Lower lobe of right lung (tissue), 2 donors: ENCODE data around the gene AHI1. TPM values are rescaled to one million over a fixed set of nuclear protein-coding genes. Genes with fewer than 3 reads are reported as not detected.

Experiments used
- ATAC-seq, 2 donors: fragments of 200-7000 bp; cut with Tn5 transposase; one replicate each; pipeline ENCODE4 v1.9.1; 2020 to 2022; ENCODE audit warnings: mild to moderate bottlenecking in 2 of 2, moderate library complexity in 2 of 2
- DNase-seq: peaks from one replicate; pipeline ENCODE4 v3.0.0-alpha.2; 2020
- H3K27ac ChIP-seq: fragments of 200-600 bp; one replicate; pipeline ENCODE4 v1.8.0; 2022
- H3K27me3 ChIP-seq: fragments of 200-600 bp; one replicate; pipeline ENCODE4 v1.8.0; 2022; ENCODE audit warnings: low read depth
- H3K36me3 ChIP-seq: fragments of 200-600 bp; one replicate; pipeline ENCODE4 v1.8.0; 2022; ENCODE audit warnings: mild to moderate bottlenecking
- H3K4me1 ChIP-seq: fragments of 200-600 bp; one replicate; pipeline ENCODE4 v1.8.0; 2022
- H3K4me3 ChIP-seq: fragments of 200-600 bp; one replicate; pipeline ENCODE4 v1.8.0; 2022; ENCODE audit warnings: mild to moderate bottlenecking
- H3K9me3 ChIP-seq: fragments of 200-600 bp; one replicate; pipeline ENCODE4 v1.8.0; 2022
- CTCF ChIP-seq: fragments of 200-600 bp; IDR thresholded peaks from one replicate; pipeline ENCODE4 v1.8.0; 2022; ENCODE audit warnings: antibody characterized with exemption, mild to moderate bottlenecking
- intact Hi-C: fragments of 100-400 bp; cut with DNase I; formaldehyde crosslinking; loops from one replicate; pipeline ENCODE4 v1.11.0; 2022
- total RNA-seq: library from RNA; stranded (reverse); fragmentation: NEBNext Ultra II Directional; extraction: Animal tissue kit (Norgen Biotek cat#: 25700); gene quantifications from one replicate; pipeline ENCODE4 v1.2.1, GENCODE V29; 2021
- donor health status: DM: no; HTN: yes; CAD: no; lungs with severe emphysema.

Gene AHI1
- total RNA-seq, 1 donor from 2014 or later = 31.7 TPM

GRCh38 chr6:135311446-135312200, 185.9 kb downstream of the AHI1 start:
- no peaks in the 10 kb centered on the region for H3K27me3 ChIP-seq
- TF ChIP-seq CTCF = no peak
- no peaks in the 10 kb centered on the region for H3K36me3 ChIP-seq
- intact Hi-C loops = no loop called here
- no peak overlapping the region for H3K27ac ChIP-seq
- no peak for DNase-seq
- H3K4me1 ChIP-seq = no peaks in the 10 kb centered on the region
- ATAC-seq = no peak
- H3K4me3 ChIP-seq = no peak overlapping the region
- H3K9me3 ChIP-seq = no peaks in the 10 kb centered on the region

- intact Hi-C loops = no loop called here
- no peaks in the 10 kb centered on the region for H3K36me3 ChIP-seq
- H3K27me3 ChIP-seq = no peaks in the 10 kb centered on the region
- no peaks in the 10 kb centered on the region for H3K9me3 ChIP-seq
- TF ChIP-seq CTCF = no peak
- H3K4me3 ChIP-seq = no peak overlapping the region
- DNase-seq = no peak
- ATAC-seq = no peak
- no peak overlapping the region for H3K27ac ChIP-seq
- H3K4me1 ChIP-seq = no peaks in the 10 kb centered on the region
Observed at GRCh38 chr6:135310291-135310690, 187.2 kb downstream of the AHI1 start.

- peak; percentile 61 to 65 for ATAC-seq
- intact Hi-C loops = no loop called here
- Histone ChIP-seq H3K27ac (no peak overlapping the region), H3K27me3 (no peaks in the 10 kb centered on the region), H3K36me3 (no peaks in the 10 kb centered on the region), H3K4me3 (no peak overlapping the region), H3K9me3 (no peaks in the 10 kb centered on the region), H3K4me1 (no peaks in the 10 kb centered on the region)
- no peak for DNase-seq
- TF ChIP-seq CTCF = no peak
Observed at GRCh38 chr6:135306740-135307420, 190.7 kb downstream of the AHI1 start.

DNA sequence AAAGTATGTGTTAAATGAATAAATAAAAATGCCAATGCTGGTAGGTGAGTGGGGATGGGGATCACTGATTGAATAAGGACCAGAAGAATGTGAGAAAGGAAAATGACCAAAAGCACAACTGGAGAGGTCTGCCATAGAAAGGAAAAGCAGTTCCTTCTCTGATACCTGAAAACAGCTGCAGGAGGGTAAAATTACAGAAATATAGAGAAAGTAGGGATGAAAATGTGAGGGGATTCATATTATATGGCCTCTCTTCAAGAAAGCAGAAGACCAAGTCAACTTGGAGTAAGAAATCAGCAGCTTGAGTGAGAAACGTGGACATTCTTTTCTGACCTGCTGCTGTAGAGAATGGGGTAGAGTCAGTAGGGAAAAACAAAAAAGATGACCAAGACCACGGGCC, 191.4 kb downstream of the AHI1 start:
- no peak for TF ChIP-seq CTCF
- H3K27ac ChIP-seq = no peak overlapping the region
- DNase-seq (no peak), ATAC-seq (no peak)
- intact Hi-C loops = no loop called here
- H3K9me3 ChIP-seq = no peaks in the 10 kb centered on the region
- no peak overlapping the region for H3K4me3 ChIP-seq
- no peaks in the 10 kb centered on the region for H3K4me1 ChIP-seq
- H3K27me3 ChIP-seq = no peaks in the 10 kb centered on the region
- H3K36me3 ChIP-seq = no peaks in the 10 kb centered on the region

GRCh38 chr6:135305684-135306083, 191.9 kb downstream of the AHI1 start:
- Histone ChIP-seq H3K4me1 (no peaks in the 10 kb centered on the region), H3K27ac (no peak overlapping the region), H3K27me3 (no peaks in the 10 kb centered on the region), H3K4me3 (no peak overlapping the region), H3K36me3 (no peaks in the 10 kb centered on the region), H3K9me3 (no peaks in the 10 kb centered on the region)
- TF ChIP-seq CTCF = no peak
- ATAC-seq (no peak), DNase-seq (no peak)
- intact Hi-C loops = no loop called here
